Endodermal cell (in vitro differentiated cells): ENCODE data around the gene NOA1. TPM values are rescaled to one million over a fixed set of nuclear protein-coding genes. Genes with fewer than 3 reads are reported as not detected.
A peak's percentile ranks its signal among the peaks of the same experiment; 100 is the strongest.

Experiments
- DNase-seq: peaks from one replicate; pipeline ENCODE4 v3.0.0-alpha.2; 2017
- H3K27ac ChIP-seq: 2 replicates; pipeline ENCODE4 v1.5.1; 2013; ENCODE audit warnings: mild to moderate bottlenecking, low read depth, low read length, moderate library complexity
- H3K27me3 ChIP-seq: 2 replicates; pipeline ENCODE4 v1.6.1; 2013; ENCODE audit warnings: mild to moderate bottlenecking, low read length, moderate library complexity; ENCODE audit not compliant: insufficient read depth, control insufficient read depth, poor library complexity, severe bottlenecking
- H3K36me3 ChIP-seq: 2 replicates; pipeline ENCODE4 v1.7.0; 2013; ENCODE audit warnings: mild to moderate bottlenecking, low read length, moderate library complexity; ENCODE audit not compliant: control insufficient read depth, insufficient read depth
- H3K4me1 ChIP-seq: one replicate; pipeline ENCODE4 v1.7.0; 2013; ENCODE audit warnings: low read length; ENCODE audit not compliant: control insufficient read depth, insufficient read depth
- H3K4me3 ChIP-seq: 2 replicates; pipeline ENCODE4 v1.5.1; 2013; ENCODE audit warnings: mild to moderate bottlenecking, low read length, moderate library complexity
- H3K9ac ChIP-seq: 2 replicates; pipeline ENCODE4 v1.6.1; 2013; ENCODE audit warnings: mild to moderate bottlenecking, low read length, moderate library complexity; ENCODE audit not compliant: poor library complexity, severe bottlenecking; ENCODE audit errors: extremely low read depth
- H3K9me3 ChIP-seq: 2 replicates; pipeline ENCODE4 v1.6.1; 2013; ENCODE audit warnings: mild to moderate bottlenecking, low read length, moderate library complexity; ENCODE audit not compliant: control insufficient read depth
- H3K27ac Mint-ChIP-seq: 2 replicates; pipeline ENCODE4 v1.8.0; 2020; ENCODE audit warnings: mixed read lengths
- H3K27me3 Mint-ChIP-seq: 2 replicates; pipeline ENCODE4 v1.8.0; 2021; ENCODE audit warnings: mild to moderate bottlenecking, mixed read lengths; ENCODE audit not compliant: insufficient read depth
- H3K36me3 Mint-ChIP-seq: 2 replicates; pipeline ENCODE4 v1.8.0; 2020; ENCODE audit warnings: low read depth, mixed read lengths
- H3K4me1 Mint-ChIP-seq: 2 replicates; pipeline ENCODE4 v1.8.0; 2020; ENCODE audit warnings: mixed read lengths
- H3K4me3 Mint-ChIP-seq: 2 replicates; pipeline ENCODE4 v1.8.0; 2020; ENCODE audit warnings: mild to moderate bottlenecking, moderate library complexity, mixed read lengths
- H3K9me3 Mint-ChIP-seq: 2 replicates; pipeline ENCODE4 v1.8.0; 2020; ENCODE audit warnings: mild to moderate bottlenecking, mixed read lengths
- WGBS, 2 experiments: methylation state at CpG; one replicate each; pipeline versions ENCODE4 v1.1.5 to v1.1.7; 2013; ENCODE audit warnings: missing lambda C conversion rate in 2 of 2, mixed read lengths in 1 of 2; ENCODE audit not compliant: insufficient coverage in 1 of 2, insufficient read length in 1 of 2; 5-methylcytosine and 5-hydroxymethylcytosine counted together
- total RNA-seq, 2 donors: library from RNA; stranded (reverse); fragmentation: NEBNext Ultra II Directional in 1 of 2; extraction: Animal tissue kit (Norgen Biotek cat#: 25700) in 1 of 2; gene quantifications; 2 replicates in 1 of 2; 3 replicates in 1 of 2; pipeline ENCODE4 v1.2.1, GENCODE V29; 2021
- TF ChIP-seq, protein P1 (sequence below): fragments of 200-600 bp; sonication (generic); conservative IDR thresholded peaks from 2 replicates; pipeline ENCODE4 v1.5.0; 2021; ENCODE audit warnings: antibody characterized with exemption, mild to moderate bottlenecking

Gene NOA1
- total RNA-seq, 2 donors from 2014 or later, result 17.8 to 20.7 TPM

DNA sequence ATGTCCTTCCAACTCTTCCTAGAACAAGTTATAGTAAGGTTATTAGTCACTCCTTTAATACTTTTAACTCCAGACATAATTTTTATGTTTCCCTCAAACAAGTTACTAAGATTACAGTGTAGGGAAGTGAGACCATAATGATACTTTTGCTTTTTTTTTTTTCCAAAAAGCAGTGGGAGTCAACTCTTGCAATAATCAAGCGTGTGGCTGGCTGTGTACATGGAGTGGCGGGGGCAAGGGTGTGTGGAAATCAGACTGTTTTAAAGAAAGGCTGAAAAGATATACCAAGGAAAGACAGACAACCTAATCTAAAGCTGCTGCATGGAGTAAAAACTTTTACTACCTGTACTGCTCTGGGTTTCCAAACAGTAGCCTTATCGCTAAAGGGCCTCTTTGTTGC, 4.1 kb downstream of the NOA1 start:
- 86 to 95% methylated on average over 3 of the region's 3 CpGs for WGBS, 2 experiments

DNA sequence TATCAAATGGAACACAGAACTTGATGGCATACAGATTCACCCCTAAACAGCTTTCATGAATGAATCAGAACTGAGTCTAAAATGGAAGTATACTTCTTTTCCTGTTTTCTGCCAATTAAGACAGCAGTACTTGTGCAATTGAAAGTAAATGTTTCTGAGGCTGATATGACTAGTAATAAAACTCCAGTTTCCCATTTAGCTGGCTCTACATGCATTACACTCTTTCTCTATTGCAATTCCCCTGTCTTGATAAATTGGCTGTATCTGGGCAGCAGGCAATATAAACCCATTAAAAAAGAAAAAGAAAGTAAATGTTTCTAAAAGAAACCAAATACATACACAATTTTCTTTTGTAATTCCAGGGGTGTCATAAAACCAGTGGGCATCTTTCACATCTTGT, 4.6 kb downstream of the NOA1 start:
- TF ChIP-seq, protein P1, sequence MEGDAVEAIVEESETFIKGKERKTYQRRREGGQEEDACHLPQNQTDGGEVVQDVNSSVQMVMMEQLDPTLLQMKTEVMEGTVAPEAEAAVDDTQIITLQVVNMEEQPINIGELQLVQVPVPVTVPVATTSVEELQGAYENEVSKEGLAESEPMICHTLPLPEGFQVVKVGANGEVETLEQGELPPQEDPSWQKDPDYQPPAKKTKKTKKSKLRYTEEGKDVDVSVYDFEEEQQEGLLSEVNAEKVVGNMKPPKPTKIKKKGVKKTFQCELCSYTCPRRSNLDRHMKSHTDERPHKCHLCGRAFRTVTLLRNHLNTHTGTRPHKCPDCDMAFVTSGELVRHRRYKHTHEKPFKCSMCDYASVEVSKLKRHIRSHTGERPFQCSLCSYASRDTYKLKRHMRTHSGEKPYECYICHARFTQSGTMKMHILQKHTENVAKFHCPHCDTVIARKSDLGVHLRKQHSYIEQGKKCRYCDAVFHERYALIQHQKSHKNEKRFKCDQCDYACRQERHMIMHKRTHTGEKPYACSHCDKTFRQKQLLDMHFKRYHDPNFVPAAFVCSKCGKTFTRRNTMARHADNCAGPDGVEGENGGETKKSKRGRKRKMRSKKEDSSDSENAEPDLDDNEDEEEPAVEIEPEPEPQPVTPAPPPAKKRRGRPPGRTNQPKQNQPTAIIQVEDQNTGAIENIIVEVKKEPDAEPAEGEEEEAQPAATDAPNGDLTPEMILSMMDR, result no peak
- H3K4me3 ChIP-seq, result no peak overlapping the region
- peaks cover 56% of the 10 kb centered on the region for H3K36me3 Mint-ChIP-seq
- no peaks in the 10 kb centered on the region for H3K27me3 Mint-ChIP-seq
- no peak overlapping the region for H3K27ac ChIP-seq
- H3K9me3 ChIP-seq, result peaks cover 20% of the 10 kb centered on the region
- DNase-seq, result no peak
- H3K9ac ChIP-seq, result no peak overlapping the region
- peaks cover 11% of the 10 kb centered on the region for H3K9me3 Mint-ChIP-seq
- peaks cover 6% of the 10 kb centered on the region for H3K4me1 Mint-ChIP-seq
- no peaks in the 10 kb centered on the region for H3K4me1 ChIP-seq
- H3K27me3 ChIP-seq, result no peaks in the 10 kb centered on the region
- peaks cover 51% of the 10 kb centered on the region for H3K36me3 ChIP-seq
- no peak overlapping the region for H3K27ac Mint-ChIP-seq
- no peak overlapping the region for H3K4me3 Mint-ChIP-seq

More for the DNA sequence above, 4.1 kb downstream of the NOA1 start:
- Mint-ChIP-seq H3K9me3 (peaks cover 11% of the 10 kb centered on the region), H3K4me1 (peaks cover 6% of the 10 kb centered on the region), H3K4me3 (no peak overlapping the region), H3K27me3 (no peaks in the 10 kb centered on the region), H3K27ac (no peak overlapping the region), H3K36me3 (peaks cover 56% of the 10 kb centered on the region)
- peaks cover 20% of the 10 kb centered on the region for H3K9me3 ChIP-seq
- H3K36me3 ChIP-seq, result peaks cover 51% of the 10 kb centered on the region
- no peaks in the 10 kb centered on the region for H3K27me3 ChIP-seq
- no peaks in the 10 kb centered on the region for H3K4me1 ChIP-seq
- peak overlapping the region; percentile 30 for H3K4me3 ChIP-seq
- no peak overlapping the region for H3K9ac ChIP-seq
- no peak for DNase-seq
- TF ChIP-seq, protein P1, result no peak
- no peak overlapping the region for H3K27ac ChIP-seq

DNA sequence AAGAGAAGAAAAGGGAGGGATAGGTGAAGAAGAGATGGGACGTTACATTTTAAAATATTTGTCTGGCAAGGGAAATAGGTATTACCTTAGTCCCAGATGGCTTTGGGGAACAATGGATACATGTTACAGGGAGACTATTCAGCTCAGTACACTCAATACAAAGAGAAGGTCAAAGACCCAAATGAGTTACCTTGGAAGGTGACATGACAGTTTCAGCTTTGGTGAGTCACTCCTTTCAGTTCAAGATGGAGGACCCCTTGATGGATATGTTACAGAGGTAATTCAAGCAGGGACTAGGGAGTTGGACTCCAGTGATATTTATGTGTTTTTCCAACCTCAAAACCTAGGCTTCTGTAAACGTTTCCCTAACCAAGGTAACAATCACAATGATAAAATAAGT, 5.0 kb downstream of the NOA1 start:
- no peak for DNase-seq
- Mint-ChIP-seq H3K4me1 (peaks cover 6% of the 10 kb centered on the region), H3K27ac (no peak overlapping the region), H3K4me3 (no peak overlapping the region), H3K36me3 (peaks cover 59% of the 10 kb centered on the region), H3K9me3 (peaks cover 11% of the 10 kb centered on the region), H3K27me3 (no peaks in the 10 kb centered on the region)
- H3K9ac ChIP-seq, result no peak overlapping the region
- no peak overlapping the region for H3K4me3 ChIP-seq
- H3K27ac ChIP-seq, result no peak overlapping the region
- H3K9me3 ChIP-seq, result peaks cover 20% of the 10 kb centered on the region
- H3K27me3 ChIP-seq, result no peaks in the 10 kb centered on the region
- H3K4me1 ChIP-seq, result no peaks in the 10 kb centered on the region
- peaks cover 55% of the 10 kb centered on the region for H3K36me3 ChIP-seq
- WGBS, 2 experiments, result 86 to 95% methylated on average over 2 of the region's 2 CpGs
- TF ChIP-seq, protein P1, result no peak
